PC-3 (cell line): ENCODE results near the gene CD244. TPM values are rescaled to one million over a fixed set of nuclear protein-coding genes. Genes with fewer than 3 reads are reported as not detected.

ENCODE experiments used
- ATAC-seq: fragments of 200-7000 bp; cut with Tn5 transposase; 2 replicates; pipeline ENCODE4 v1.9.1; 2020; ENCODE audit warnings: mild to moderate bottlenecking, moderate library complexity
- BruUV-seq: library from RNA; stranded (reverse); fragments of 400-500 nt; replicated peaks from 2 replicates; lab custom pipeline; 2021; lab: Mats Ljungman, UMichigan
- CTCF ChIA-PET: fragments of 300-600 bp; sonication (Branson Sonifier 250); formaldehyde crosslinking; loops from one replicate; lab custom pipeline; 2022; ENCODE audit warnings: antibody characterized with exemption; lab: Charles Lee
- POLR2A ChIA-PET: fragments of 300-600 bp; sonication (Branson Sonifier 250); formaldehyde crosslinking; loops from one replicate; lab custom pipeline; 2022; ENCODE audit warnings: antibody characterized with exemption; ENCODE audit not compliant: unreplicated experiment; lab: Charles Lee
- DNase-seq: peaks from one replicate; pipeline ENCODE4 v3.0.0-alpha.2; 2015
- H2AFZ ChIP-seq: fragments of 300-600 bp; sonication (generic); 2 replicates; pipeline ENCODE4 v1.6.0; 2016; ENCODE audit warnings: antibody characterized with exemption, low read length
- H3F3A ChIP-seq: fragments of 300-600 bp; sonication (generic); one replicate; pipeline ENCODE4 v1.6.0; 2017; ENCODE audit warnings: antibody characterized with exemption, low read length, control low read depth, mild to moderate bottlenecking; ENCODE audit not compliant: unreplicated experiment
- H3K27ac ChIP-seq: fragments of 300-600 bp; sonication (generic); 2 replicates; pipeline ENCODE4 v1.5.1; 2016; ENCODE audit warnings: mild to moderate bottlenecking, low read length
- H3K27me3 ChIP-seq: fragments of 300-600 bp; sonication (generic); 2 replicates; pipeline ENCODE4 v1.6.1; 2016; ENCODE audit warnings: low read length, mixed read lengths
- H3K36me3 ChIP-seq: fragments of 300-600 bp; sonication (generic); 2 replicates; pipeline ENCODE4 v1.6.1; 2016; ENCODE audit warnings: low read depth, mixed run types, low read length, mixed read lengths
- H3K4me1 ChIP-seq: fragments of 300-600 bp; sonication (generic); 2 replicates; pipeline ENCODE4 v1.5.1; 2016; ENCODE audit warnings: low read length; ENCODE audit not compliant: insufficient read depth
- H3K4me2 ChIP-seq: fragments of 300-600 bp; sonication (generic); 2 replicates; pipeline ENCODE4 v1.6.0; 2016; ENCODE audit warnings: low read length
- H3K4me3 ChIP-seq: fragments of 300-600 bp; sonication (generic); 2 replicates; pipeline ENCODE4 v1.5.1; 2016; ENCODE audit warnings: mild to moderate bottlenecking, low read length, mixed read lengths
- H3K79me2 ChIP-seq: fragments of 300-600 bp; sonication (generic); 2 replicates; pipeline ENCODE4 v1.6.1; 2017; ENCODE audit warnings: low read length, mixed read lengths
- H3K9ac ChIP-seq: fragments of 300-600 bp; sonication (generic); 2 replicates; pipeline ENCODE4 v1.6.0; 2016; ENCODE audit warnings: mild to moderate bottlenecking, low read length
- H3K9me2 ChIP-seq: fragments of 300-600 bp; sonication (generic); replicated peaks from 2 replicates; pipeline ENCODE4 v1.6.1; 2016; ENCODE audit warnings: mixed run types, low read length, mixed read lengths
- H3K9me3 ChIP-seq: fragments of 300-600 bp; sonication (generic); 2 replicates; pipeline ENCODE4 v1.6.1; 2016; ENCODE audit warnings: low read length, mixed read lengths
- H4K20me1 ChIP-seq: fragments of 300-600 bp; sonication (generic); 2 replicates; pipeline ENCODE4 v1.6.1; 2016; ENCODE audit warnings: low read length, mixed read lengths
- EZH2 ChIP-seq: fragments of 300-600 bp; sonication (generic); IDR thresholded peaks from one replicate; pipeline ENCODE4 v1.6.1; 2017; ENCODE audit warnings: antibody characterized with exemption, mild to moderate bottlenecking, low read length; ENCODE audit not compliant: unreplicated experiment
- EZH2phosphoT487 ChIP-seq: fragments of 300-600 bp; sonication (generic); IDR thresholded peaks from 2 replicates; pipeline ENCODE4 v1.6.1; 2018; ENCODE audit warnings: mild to moderate bottlenecking, antibody characterized with exemption, low read length, borderline replicate concordance
- intact Hi-C: fragments of 100-400 bp; cut with micrococcal nuclease; formaldehyde crosslinking; loops from 2 replicates; pipeline ENCODE4 v1.9.0; 2023
- total RNA-seq: library from RNA; depleted of rRNA; stranded (reverse); fragments of >200 nt; gene quantifications from 2 replicates; pipeline ENCODE4 v1.2.3, GENCODE V29; 2014
- TF ChIP-seq, protein P1 (sequence below): fragments of 300-600 bp; sonication (generic); conservative IDR thresholded peaks from 2 replicates; pipeline ENCODE4 v1.5.1; 2017; ENCODE audit warnings: antibody characterized with exemption, low read depth, mild to moderate bottlenecking, low read length

The CD244 gene
- total RNA-seq, 1 experiment from 2014 or later = not detected

DNA sequence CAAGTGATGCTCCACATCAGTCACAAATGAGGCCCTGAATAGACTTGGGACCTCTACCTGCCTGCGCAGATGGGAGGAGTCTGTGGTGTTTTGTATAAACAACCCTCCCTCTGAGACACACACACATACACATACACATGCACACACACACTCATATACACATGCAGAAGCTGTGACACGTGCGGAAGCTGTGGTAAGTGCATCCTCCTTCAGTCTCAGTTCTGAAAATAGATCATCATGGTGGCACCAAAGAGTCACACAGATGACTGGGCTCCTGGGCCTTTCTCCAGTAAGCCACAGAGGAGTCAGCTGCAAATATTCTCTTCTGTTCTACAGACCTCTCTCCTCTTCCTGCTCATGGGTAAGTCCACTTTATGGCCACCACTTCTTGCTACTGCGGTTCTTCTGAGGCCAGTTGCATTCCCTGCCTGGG is 66.7 kb downstream of the CD244 start, which contains the start of gene LY9:
Gene LY9, plus strand, starts transcription at position 224 of the 433 bp plus-strand sequence. Its CDS starts 14 bp downstream, at position 238.
- H3K27me3 ChIP-seq = no peaks in the 10 kb centered on the region

DNA sequence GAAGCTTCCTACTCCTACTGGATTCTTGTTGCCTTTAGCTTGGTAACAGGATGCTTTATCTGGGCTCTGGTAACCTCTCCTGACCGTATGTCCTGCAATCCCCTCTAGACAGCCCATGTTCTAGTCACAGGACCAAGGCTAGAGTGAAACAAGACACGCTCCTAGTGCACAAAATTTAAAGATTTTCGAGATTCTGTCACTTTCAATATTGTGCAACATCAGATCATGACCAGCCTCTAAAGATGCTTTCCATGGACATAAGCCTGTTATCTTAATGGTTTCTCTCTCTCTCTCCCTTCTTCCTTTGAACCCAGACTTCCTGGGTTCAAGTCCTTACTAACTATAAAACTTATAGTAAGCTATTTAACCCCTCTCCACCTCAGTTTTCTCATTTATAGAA is 68.3 kb downstream of the CD244 start:
- CTCF ChIA-PET = no interaction called here
- Histone ChIP-seq H4K20me1 (no peaks in the 10 kb centered on the region), H3K27ac (no peak overlapping the region), H3K27me3 (no peaks in the 10 kb centered on the region), H2AFZ (no peak overlapping the region), H3K4me1 (no peaks in the 10 kb centered on the region), H3K36me3 (no peaks in the 10 kb centered on the region), H3K4me2 (no peak overlapping the region), H3K4me3 (no peak overlapping the region), H3K9ac (no peak overlapping the region), H3F3A (no peaks in the 10 kb centered on the region), H3K9me3 (no peaks in the 10 kb centered on the region), H3K9me2 (no peaks in the 10 kb centered on the region), H3K79me2 (no peaks in the 10 kb centered on the region)
- intact Hi-C loops = no loop called here
- ATAC-seq (no peak), DNase-seq (no peak)
- POLR2A ChIA-PET = no interaction called here
- no peak for TF ChIP-seq EZH2phosphoT487
- TF ChIP-seq, protein P1, sequence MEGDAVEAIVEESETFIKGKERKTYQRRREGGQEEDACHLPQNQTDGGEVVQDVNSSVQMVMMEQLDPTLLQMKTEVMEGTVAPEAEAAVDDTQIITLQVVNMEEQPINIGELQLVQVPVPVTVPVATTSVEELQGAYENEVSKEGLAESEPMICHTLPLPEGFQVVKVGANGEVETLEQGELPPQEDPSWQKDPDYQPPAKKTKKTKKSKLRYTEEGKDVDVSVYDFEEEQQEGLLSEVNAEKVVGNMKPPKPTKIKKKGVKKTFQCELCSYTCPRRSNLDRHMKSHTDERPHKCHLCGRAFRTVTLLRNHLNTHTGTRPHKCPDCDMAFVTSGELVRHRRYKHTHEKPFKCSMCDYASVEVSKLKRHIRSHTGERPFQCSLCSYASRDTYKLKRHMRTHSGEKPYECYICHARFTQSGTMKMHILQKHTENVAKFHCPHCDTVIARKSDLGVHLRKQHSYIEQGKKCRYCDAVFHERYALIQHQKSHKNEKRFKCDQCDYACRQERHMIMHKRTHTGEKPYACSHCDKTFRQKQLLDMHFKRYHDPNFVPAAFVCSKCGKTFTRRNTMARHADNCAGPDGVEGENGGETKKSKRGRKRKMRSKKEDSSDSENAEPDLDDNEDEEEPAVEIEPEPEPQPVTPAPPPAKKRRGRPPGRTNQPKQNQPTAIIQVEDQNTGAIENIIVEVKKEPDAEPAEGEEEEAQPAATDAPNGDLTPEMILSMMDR = no peak
- BruUV-seq = no TSS peak

More for the DNA sequence above, 66.7 kb downstream of the CD244 start, which contains the start of gene LY9:
- ATAC-seq (no peak), DNase-seq (no peak)
- ChIA-PET CTCF (no interaction called here), POLR2A (no interaction called here)
- Histone ChIP-seq H3K27ac (no peak within 1 kb of the TSS), H3K4me2 (no peak within 1 kb of the TSS), H3K79me2 (no peaks in the 10 kb centered on the region), H2AFZ (no peak within 1 kb of the TSS), H3F3A (no peaks in the 10 kb centered on the region), H3K9me3 (no peaks in the 10 kb centered on the region), H3K9ac (no peak within 1 kb of the TSS), H4K20me1 (no peaks in the 10 kb centered on the region), H3K4me1 (peaks cover 2% of the 10 kb centered on the region), H3K9me2 (no peaks in the 10 kb centered on the region), H3K4me3 (no peak within 1 kb of the TSS), H3K36me3 (no peaks in the 10 kb centered on the region)
- intact Hi-C loops = no loop called here
- no TSS peak for BruUV-seq
- TF ChIP-seq, protein P1 = no peak
- TF ChIP-seq EZH2phosphoT487 (no peak), EZH2 (no peak)

DNA sequence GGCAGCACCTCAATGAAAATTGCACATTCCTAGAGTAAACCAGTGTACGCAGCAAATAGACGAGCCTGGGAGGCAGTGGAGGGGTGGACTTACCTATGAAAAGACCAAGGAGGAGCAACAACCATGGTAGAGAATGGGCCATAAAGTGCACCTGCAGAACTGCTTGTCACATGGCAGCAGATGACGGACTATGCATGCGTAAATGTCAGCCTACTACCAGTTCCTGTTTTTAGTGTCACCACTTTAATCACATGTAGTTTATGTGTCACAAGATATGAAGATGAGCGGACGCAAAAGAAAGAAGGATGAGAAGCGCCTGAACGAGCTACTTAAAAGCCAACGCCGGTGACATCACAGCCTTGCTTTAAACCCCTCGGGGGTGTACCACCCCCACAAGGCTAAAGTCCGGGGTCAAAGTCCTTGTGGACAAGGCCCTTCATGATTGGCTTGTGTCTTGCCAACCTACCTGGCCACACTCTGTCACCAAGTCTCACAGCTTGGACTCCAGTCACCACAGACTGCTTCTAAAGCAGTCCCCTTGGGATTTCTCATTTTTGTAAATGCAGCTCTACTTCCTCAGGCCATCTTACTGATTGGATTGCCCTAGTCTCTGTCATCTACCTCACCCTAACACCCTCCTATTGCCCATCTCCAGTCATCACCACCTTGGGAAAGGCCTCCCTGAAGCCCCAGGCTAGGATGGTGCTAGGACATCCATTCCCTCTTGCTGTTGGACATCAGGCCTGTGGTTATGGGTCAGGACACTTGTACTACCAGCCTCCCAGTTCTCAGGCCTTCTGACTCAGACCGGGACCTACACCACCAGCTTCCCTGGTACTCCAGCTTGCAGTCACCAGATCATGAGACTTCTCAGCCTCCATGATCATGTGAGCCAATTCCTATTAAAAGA is 72.7 kb downstream of the CD244 start:
- Histone ChIP-seq H3K36me3 (no peaks in the 10 kb centered on the region), H2AFZ (no peak overlapping the region), H3K4me1 (no peaks in the 10 kb centered on the region), H3K27ac (no peak overlapping the region), H3K4me3 (no peak overlapping the region), H3K9me2 (no peaks in the 10 kb centered on the region), H3F3A (no peaks in the 10 kb centered on the region), H3K79me2 (no peaks in the 10 kb centered on the region), H3K4me2 (no peak overlapping the region), H4K20me1 (no peaks in the 10 kb centered on the region), H3K27me3 (no peaks in the 10 kb centered on the region), H3K9ac (no peak overlapping the region), H3K9me3 (no peaks in the 10 kb centered on the region)
- ChIA-PET POLR2A (no interaction called here), CTCF (no interaction called here)
- no peak for TF ChIP-seq EZH2phosphoT487
- BruUV-seq = no TSS peak
- intact Hi-C loops = no loop called here
- no peak for ATAC-seq
- no peak for DNase-seq
